GM19463 (cell line): ENCODE measurements around the gene RFX3.

Experiments used
- ATAC-seq: cut with Tn5 transposase; IDR thresholded peaks from one replicate; pipeline ENCODE4 v1.9.1; 2021; ENCODE audit warnings: mild to moderate bottlenecking, moderate library complexity; ENCODE audit not compliant: unreplicated experiment

RFX3 gene

GRCh38 chr9:3240656-3241268, 285.0 kb downstream of the RFX3 start:
- ATAC-seq = peak; percentile 84

- no peak for ATAC-seq
Observed at GRCh38 chr9:3239240-3239639, 286.6 kb downstream of the RFX3 start.

GRCh38 chr9:3238236-3238635, 287.6 kb downstream of the RFX3 start:
- ATAC-seq = no peak

DNA sequence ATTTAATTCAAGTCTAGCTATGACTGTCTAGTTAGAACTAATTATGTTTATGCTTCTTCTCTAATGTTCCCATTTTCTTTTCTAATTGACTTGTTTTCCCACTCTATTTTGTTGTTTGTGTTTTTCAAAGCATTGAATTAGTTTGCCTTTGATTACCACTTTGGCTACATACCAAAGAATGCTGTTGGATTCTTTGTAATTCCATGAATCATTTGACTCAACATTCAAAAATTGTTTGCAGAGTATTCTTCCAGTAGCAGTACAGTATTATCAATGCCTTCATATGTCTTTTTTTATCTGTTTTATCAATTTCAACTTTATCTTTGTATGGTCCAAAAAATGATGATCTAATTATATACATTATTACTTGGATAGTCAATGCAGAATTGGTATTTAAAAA, 288.7 kb downstream of the RFX3 start:
- no peak for ATAC-seq

DNA sequence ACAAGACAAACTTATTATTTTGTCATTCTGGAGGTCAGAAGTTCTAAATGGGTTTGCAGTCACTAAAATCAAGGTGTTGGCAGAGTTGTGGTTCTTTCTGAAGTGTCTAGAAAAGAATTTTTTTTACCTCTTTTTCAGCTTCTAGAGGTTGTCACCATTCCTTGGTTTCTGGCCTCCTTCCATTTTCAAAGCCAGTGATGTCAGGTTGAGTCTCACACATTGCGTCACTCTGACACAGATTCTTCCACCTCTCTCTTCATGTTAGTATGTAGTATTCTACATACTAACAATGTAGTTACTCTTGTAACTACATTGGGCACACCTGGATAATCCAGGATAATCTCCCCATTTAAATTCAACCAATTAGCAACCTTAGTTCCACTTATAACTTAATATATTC, 290.3 kb downstream of the RFX3 start:
- ATAC-seq = no peak

DNA sequence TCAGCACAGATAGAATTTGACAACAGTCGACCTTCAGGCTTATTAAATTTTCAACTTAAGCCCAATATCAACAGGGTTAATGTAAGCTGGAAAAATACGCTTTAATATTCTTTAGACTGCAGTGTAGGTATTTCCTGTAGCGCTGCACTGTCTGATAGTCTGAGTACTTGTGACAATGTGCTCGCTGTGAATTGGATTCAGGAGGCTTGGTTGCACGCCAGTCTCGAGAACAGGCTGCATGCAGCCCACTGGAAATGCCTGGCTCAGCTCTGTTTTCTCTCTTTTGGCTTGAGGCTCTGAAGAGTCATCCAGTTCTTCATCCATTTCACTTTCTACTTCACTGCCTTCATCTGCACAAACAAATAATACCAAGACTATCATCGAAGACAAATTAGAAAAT, 300.9 kb downstream of the RFX3 start:
- ATAC-seq = no peak

- no peak for ATAC-seq
Observed at GRCh38 chr9:3215658-3216057, 310.1 kb downstream of the RFX3 start.

DNA sequence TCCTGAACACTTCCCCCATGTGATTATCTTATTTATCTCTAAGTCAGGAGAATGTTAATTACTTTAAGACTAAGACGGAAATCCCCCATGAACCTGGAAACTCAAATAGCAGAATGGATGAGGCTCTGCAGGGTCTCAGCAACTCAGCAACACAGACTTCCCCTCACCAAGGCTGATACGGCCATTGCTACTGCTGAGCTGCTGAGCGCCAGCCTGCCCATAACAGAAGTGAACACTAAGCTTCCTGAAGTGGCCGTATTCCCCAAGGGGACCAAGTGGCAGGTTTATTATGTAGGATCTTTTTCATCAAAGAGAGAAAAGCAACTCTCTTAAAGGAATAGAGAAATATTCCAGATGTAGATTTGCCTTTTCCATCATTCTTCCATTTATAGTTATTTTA, 311.1 kb downstream of the RFX3 start:
- ATAC-seq = no peak

DNA sequence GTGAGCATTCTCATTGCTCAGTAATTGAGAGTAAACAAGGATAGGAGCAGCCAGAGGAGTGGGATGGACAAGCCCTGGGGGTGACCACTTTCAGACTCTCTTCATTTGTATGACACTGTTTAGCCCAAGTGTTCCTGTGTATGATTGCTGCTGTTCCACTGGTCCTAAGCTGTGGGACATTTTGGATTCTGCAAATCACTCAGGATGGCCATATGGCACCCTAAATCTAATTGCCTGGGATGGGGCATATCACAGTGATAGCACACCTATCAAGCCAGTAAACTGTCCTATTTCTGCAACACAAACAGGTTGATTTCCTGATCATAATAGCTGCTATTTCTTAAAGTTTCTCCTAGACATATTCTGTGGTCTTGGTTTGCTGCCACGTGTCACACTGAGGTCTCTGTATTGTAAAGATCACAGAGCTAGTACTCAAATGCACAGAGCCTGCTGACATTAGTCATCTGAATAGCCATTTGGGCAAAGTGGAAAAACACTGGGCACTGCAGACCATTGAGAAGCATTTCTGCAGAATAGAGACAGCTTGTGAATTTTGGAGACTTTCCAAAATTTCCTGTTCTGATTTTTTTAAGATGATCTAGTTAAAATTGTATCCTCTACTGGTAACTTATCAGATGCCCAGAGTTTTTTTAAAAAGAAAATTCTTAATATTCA, 320.2 kb downstream of the RFX3 start:
- no peak for ATAC-seq

- no peak for ATAC-seq
Observed at GRCh38 chr9:3200331-3200774, 325.4 kb downstream of the RFX3 start.

DNA sequence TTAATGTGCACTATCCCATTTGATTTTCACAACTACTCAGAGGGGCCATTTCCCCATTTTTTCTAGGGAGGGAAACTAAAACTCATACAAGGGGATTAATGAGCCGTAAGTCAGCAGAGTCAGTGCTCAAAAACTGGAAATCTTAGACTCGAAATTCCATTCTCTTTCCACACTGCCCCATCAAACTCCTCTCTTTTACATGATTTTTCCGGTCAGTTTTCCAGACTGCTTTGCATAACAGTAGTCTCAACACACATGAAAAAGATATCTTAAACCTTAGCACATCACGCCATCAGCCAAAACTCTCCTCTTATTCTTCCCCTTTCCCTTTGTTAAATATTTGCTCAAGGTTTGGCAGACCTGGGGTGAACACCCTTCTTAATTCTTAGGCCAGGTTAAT, 332.0 kb downstream of the RFX3 start:
- ATAC-seq = no peak

DNA sequence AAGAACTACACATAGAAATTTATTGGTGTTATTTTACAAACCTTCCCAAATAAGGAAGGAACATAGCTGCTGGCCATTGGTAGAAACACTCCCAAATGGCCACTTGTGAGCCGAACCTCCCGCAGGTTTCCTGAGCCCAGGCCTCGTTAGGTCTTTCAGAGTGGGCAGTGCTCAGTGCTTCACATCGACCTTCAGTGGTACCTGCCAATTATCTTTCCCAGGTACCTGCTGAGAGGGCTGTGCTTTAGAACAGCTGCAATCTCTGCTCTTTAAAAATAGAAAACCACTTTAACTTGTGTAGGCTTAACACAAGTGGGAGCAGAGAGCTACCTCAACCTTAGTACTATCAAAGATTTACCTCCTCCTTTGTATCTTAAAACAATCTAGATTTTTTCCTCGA, 334.1 kb downstream of the RFX3 start:
- ATAC-seq = no peak

GRCh38 chr9:3189113-3189861, 336.5 kb downstream of the RFX3 start:
- ATAC-seq = no peak

- ATAC-seq = no peak
Observed at GRCh38 chr9:3186751-3187150, 339.1 kb downstream of the RFX3 start.

DNA sequence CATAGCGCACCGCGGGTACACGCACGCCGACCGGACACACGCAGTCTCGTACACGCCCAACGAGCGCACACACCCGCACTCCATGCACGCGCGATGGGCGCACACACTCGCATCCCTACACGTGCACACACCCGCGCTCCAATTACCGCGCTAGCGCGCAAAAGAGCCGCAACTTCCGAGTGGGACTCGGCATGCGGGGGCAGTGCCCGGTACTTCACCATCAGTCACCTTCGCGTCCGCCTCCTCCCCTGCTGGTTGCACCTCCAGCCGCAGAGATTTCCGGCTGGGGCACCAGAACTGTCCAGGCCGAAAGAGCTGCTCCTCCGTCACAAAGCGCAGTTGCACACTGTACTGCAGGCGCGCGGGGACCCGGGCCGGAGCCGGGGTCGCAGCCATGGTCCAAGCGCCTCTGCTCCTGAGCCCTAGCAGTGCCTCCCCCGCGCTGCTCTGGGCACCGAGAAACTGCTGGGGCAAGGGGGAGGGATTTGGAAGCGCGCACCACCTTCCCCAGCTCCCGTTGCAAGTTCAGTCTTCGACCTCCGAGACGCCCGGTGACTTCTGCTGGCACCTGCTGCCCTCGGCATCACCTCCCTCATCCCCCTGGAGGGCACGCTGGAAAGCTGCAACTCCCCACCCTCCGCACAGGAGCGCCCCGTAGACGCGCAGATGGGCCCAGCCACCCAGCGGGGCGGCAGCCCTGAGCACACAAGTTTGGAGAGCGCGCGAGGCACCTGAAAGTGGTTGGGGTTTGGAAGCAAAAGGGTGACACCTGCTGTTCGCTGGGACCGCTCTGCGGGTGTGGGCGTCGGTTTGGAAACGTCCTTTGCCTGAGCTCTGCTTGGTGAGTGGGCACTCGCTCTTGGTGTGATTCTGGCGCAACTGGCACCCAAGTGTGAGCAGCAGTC, 344.5 kb downstream of the RFX3 start:
- ATAC-seq = peak; percentile 58

DNA sequence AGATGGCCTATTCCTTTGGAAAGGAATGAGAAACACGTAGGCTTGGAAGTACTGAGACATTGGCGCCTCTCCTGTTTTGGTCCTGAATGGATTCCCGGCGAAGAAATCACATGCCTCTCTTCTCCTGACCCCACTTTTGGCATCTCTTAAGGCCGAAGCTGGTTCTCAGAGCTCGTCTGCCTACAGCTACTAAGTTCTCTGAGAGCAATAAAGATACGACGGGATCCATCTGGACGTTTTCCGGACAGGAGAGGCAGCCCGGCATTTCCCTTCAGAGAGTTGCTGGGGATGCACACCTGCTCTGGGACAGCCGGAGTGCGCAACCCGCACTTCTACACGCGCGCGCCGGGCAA, 345.1 kb downstream of the RFX3 start:
- no peak for ATAC-seq

DNA sequence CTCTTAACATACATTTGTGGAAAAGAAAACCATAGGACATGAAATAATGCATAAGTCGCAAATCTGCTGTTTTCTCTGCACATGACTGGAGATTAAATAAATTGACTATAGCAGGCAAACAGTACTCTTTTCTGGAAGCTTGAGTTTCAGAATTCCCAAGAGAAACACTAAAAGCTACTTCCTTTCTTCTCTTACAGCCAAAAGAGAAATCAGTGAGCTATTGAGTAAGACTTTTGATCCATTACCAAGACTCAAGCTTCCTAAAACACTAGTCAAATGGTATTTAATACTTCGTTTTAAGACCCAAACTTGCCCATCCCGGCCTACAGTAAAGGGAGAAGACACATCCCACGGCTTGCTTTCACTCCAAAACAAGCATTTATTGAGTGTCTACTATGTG, 346.1 kb downstream of the RFX3 start:
- ATAC-seq = no peak

DNA sequence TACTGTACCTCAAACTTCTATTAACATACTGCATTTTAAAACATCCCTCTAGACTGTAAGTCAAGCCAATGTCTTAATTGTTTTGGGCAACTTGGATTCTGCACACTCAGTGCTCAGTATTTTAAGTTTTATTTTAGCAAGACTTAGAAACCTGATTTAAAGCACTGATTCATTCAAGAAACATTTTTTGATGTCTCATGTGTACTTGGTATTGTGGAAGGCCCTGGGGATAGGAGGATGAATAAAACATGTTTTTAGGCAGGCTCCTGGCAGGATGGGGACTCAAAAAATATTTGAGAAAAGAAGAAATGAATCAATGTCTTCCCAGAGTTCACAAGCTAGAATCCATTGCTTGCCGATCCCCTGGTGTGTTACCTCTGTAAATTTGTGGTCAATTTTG, 347.9 kb downstream of the RFX3 start:
- ATAC-seq = no peak

GRCh38 chr9:3177146-3177761, 348.5 kb downstream of the RFX3 start:
- ATAC-seq = no peak

DNA sequence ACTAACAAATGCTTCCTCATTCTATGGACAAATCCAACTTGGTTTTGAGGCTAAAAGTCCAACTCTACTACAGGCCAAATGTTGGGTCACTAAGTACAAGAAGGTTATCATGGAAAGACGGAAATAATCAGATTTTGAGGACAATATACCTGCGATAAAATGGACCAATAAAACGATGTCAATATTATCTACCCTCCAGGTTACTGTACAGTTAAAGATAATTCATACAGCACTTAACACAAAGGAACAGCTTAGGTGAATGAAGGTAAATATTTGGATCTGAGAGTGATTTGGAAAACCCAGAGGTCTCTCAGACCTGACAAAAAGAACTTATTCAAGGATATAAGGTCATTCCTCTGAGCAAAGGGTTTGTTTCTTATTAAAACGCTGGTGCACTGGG, 352.4 kb downstream of the RFX3 start:
- no peak for ATAC-seq

DNA sequence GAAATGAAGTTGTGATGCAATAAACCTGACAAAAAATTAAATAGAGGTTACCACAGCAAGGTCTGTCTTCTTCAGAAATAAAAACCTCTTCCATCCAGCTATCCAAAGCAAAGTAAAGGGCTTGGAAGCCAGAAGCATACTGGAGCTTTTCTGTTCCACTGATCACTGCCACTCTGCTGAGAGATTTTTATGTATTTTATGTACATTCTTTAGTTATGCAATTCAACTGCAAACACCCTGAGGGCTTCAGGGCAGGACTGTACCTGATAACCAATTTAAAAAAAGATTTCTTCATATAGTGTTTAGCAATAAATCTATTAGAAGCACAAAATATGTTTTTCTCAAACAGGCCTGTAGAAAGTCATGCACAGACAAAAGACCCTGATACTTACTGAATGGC, 355.0 kb downstream of the RFX3 start:
- ATAC-seq = no peak
